ENCODE data around the gene ZSCAN22. TPM values are rescaled to one million over a fixed set of nuclear protein-coding genes. Genes with fewer than 3 reads are reported as not detected.

ZSCAN22 gene
- total and polyA plus RNA-seq, 2 of the 13 experiments (the other 11 are each of a cell fraction or from before 2014, with no cell fraction given) = 2.5 to 3.5 TPM

DNA sequence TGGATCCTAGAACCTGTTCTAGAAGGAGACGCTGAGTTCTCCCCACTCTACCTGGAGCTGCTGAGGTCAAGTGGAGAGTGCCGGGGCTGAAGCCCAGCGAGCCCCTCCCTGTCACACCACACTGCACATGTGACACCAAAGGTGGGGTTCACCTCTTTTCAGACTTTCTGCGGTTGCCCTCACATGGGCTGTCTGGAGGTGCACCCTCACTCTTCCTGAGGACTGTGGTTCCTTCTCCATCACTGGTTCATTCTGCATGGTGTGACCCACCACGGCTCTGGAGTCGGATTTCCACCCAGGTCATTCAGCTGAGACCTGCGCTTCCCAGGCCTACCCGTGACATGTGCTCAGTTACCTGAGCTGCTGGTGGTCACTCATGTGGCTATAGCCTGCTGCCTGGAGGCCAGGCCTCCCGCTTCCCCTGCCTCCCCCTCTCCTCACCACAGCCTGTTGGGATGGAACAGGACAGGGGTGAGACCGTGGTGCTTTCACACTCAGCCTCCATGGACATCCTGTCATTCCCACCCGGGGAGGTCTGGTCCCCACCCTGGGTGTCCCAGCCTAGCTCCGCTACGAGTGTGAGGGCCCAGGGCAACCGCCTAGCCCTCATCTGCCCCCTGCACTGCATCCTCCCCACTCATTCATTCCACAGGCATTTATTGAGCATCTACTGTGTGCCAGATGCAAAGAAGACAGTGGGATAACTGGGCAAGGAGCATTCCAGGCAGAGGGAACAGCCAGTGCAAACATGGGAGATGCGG, 27.1 kb downstream of the ZSCAN22 start (continued):
- TF ChIP-seq, protein P1, sequence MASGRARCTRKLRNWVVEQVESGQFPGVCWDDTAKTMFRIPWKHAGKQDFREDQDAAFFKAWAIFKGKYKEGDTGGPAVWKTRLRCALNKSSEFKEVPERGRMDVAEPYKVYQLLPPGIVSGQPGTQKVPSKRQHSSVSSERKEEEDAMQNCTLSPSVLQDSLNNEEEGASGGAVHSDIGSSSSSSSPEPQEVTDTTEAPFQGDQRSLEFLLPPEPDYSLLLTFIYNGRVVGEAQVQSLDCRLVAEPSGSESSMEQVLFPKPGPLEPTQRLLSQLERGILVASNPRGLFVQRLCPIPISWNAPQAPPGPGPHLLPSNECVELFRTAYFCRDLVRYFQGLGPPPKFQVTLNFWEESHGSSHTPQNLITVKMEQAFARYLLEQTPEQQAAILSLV (CRISPR knock-in tag; IDR thresholded peaks at IDR 0.05; ENCODE audit: borderline replicate concordance) = no peak
- no peak for TF ChIP-seq ZNF138 (CRISPR knock-in tag; IDR thresholded peaks at IDR 0.05; ENCODE audit: low read depth)
- no peak for TF ChIP-seq PHF5A (CRISPR knock-in tag; IDR thresholded peaks at IDR 0.05; ENCODE audit: low read depth, unreplicated experiment)
- TF ChIP-seq MYC (CRISPR knock-in tag; IDR thresholded peaks at IDR 0.05; ENCODE audit: borderline replicate concordance) = peak; percentile 38; the same call in 1 of the 2 replicates
- TF ChIP-seq, protein P2, sequence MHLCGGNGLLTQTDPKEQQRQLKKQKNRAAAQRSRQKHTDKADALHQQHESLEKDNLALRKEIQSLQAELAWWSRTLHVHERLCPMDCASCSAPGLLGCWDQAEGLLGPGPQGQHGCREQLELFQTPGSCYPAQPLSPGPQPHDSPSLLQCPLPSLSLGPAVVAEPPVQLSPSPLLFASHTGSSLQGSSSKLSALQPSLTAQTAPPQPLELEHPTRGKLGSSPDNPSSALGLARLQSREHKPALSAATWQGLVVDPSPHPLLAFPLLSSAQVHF (CRISPR knock-in tag; IDR thresholded peaks at IDR 0.05) = no peak
- TF ChIP-seq TOE1 (CRISPR knock-in tag; IDR thresholded peaks at IDR 0.05) = no peak
- TF ChIP-seq, protein P3, sequence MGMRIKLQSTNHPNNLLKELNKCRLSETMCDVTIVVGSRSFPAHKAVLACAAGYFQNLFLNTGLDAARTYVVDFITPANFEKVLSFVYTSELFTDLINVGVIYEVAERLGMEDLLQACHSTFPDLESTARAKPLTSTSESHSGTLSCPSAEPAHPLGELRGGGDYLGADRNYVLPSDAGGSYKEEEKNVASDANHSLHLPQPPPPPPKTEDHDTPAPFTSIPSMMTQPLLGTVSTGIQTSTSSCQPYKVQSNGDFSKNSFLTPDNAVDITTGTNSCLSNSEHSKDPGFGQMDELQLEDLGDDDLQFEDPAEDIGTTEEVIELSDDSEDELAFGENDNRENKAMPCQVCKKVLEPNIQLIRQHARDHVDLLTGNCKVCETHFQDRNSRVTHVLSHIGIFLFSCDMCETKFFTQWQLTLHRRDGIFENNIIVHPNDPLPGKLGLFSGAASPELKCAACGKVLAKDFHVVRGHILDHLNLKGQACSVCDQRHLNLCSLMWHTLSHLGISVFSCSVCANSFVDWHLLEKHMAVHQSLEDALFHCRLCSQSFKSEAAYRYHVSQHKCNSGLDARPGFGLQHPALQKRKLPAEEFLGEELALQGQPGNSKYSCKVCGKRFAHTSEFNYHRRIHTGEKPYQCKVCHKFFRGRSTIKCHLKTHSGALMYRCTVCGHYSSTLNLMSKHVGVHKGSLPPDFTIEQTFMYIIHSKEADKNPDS (CRISPR knock-in tag; IDR thresholded peaks at IDR 0.05) = no peak
- TF ChIP-seq RXRA (CRISPR knock-in tag; IDR thresholded peaks at IDR 0.05) = no peak; the same call in 1 of the 2 replicates
- TF ChIP-seq YEATS2 (CRISPR knock-in tag; IDR thresholded peaks at IDR 0.05; ENCODE audit: borderline replicate concordance) = no peak
- no peak for TF ChIP-seq RORA (CRISPR knock-in tag; IDR thresholded peaks at IDR 0.05)
- no peak for TF ChIP-seq CBX2 (IDR thresholded peaks at IDR 0.05; ENCODE audit: low read depth, low read length)
- TF ChIP-seq CBX2 (CRISPR knock-in tag; IDR thresholded peaks at IDR 0.05; ENCODE audit: low read depth) = no peak
- TF ChIP-seq ZNF550 (CRISPR knock-in tag; IDR thresholded peaks at IDR 0.05; ENCODE audit: borderline replicate concordance) = no peak
- no peak for TF ChIP-seq ZNF234 (CRISPR knock-in tag; conservative IDR thresholded peaks at IDR 0.05)
- TF ChIP-seq ZNF329 (CRISPR knock-in tag; IDR thresholded peaks at IDR 0.05; ENCODE audit: low read depth) = no peak
- TF ChIP-seq ZNF160 (CRISPR knock-in tag; IDR thresholded peaks at IDR 0.05) = no peak
- TF ChIP-seq ZFP36 (IDR thresholded peaks at IDR 0.05; ENCODE audit: borderline replicate concordance, low read depth, low read length, partially characterized antibody) = no peak
- no peak for TF ChIP-seq IKZF4 (CRISPR knock-in tag; IDR thresholded peaks at IDR 0.05; ENCODE audit: borderline replicate concordance, low read depth, not compliant biosample characterization)
- TF ChIP-seq NKX3-1 (CRISPR knock-in tag; IDR thresholded peaks at IDR 0.05) = no peak
- no peak for TF ChIP-seq PAX8 (CRISPR knock-in tag; IDR thresholded peaks at IDR 0.05; ENCODE audit: borderline replicate concordance)
- TF ChIP-seq, protein P4, sequence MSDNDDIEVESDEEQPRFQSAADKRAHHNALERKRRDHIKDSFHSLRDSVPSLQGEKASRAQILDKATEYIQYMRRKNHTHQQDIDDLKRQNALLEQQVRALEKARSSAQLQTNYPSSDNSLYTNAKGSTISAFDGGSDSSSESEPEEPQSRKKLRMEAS (IDR thresholded peaks at IDR 0.05) = peak; percentile 56
- TF ChIP-seq ZNF598 (CRISPR knock-in tag; IDR thresholded peaks at IDR 0.05; ENCODE audit: borderline replicate concordance) = no peak
- TF ChIP-seq, protein P5, sequence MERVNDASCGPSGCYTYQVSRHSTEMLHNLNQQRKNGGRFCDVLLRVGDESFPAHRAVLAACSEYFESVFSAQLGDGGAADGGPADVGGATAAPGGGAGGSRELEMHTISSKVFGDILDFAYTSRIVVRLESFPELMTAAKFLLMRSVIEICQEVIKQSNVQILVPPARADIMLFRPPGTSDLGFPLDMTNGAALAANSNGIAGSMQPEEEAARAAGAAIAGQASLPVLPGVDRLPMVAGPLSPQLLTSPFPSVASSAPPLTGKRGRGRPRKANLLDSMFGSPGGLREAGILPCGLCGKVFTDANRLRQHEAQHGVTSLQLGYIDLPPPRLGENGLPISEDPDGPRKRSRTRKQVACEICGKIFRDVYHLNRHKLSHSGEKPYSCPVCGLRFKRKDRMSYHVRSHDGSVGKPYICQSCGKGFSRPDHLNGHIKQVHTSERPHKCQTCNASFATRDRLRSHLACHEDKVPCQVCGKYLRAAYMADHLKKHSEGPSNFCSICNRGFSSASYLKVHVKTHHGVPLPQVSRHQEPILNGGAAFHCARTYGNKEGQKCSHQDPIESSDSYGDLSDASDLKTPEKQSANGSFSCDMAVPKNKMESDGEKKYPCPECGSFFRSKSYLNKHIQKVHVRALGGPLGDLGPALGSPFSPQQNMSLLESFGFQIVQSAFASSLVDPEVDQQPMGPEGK (CRISPR knock-in tag; IDR thresholded peaks at IDR 0.05) = no peak
